H1 (cell line): Measurements from ENCODE around the gene RTF2. TPM values are rescaled to one million over a fixed set of nuclear protein-coding genes. Genes with fewer than 3 reads are reported as not detected.

Experiments used
- ATF2 ChIP-seq: IDR thresholded peaks from 2 replicates; pipeline ENCODE4 v1.6.1; 2012; ENCODE audit warnings: low read length, inconsistent platforms
- BCL11A ChIP-seq, 2 experiments: IDR thresholded peaks; one replicate each; pipeline ENCODE4 v1.6.1; 2011; ENCODE audit warnings: low read depth in 2 of 2, low read length in 2 of 2, mild to moderate bottlenecking in 2 of 2
- CHD2 ChIP-seq: IDR thresholded peaks from 2 replicates; pipeline ENCODE4 v1.6.1; 2012; ENCODE audit warnings: low read length, improper control_type of control experiment
- CTCF ChIP-seq, 3 experiments: IDR thresholded peaks; 1 replicate in 2 of 3; 2 replicates in 1 of 3; pipeline versions ENCODE4 v1.5.1 to v1.6.1; 2011; ENCODE audit warnings: low read length in 3 of 3, mild to moderate bottlenecking in 3 of 3, inconsistent platforms in 2 of 3, low read depth in 1 of 3, moderate library complexity in 1 of 3; ENCODE audit not compliant: insufficient read depth in 1 of 3; ENCODE audit errors: control extremely low read depth in 1 of 3
- EZH2 ChIP-seq: fragments of 200-600 bp; sonication (generic); IDR thresholded peaks from 2 replicates; pipeline ENCODE4 v1.7.1; 2012; ENCODE audit warnings: low read depth, mild to moderate bottlenecking, moderate library complexity, low read length, inconsistent platforms; ENCODE audit not compliant: severe bottlenecking
- KDM4A ChIP-seq: IDR thresholded peaks from one replicate; pipeline ENCODE4 v1.7.1; 2012; ENCODE audit warnings: low read depth, mild to moderate bottlenecking, moderate library complexity, low read length, inconsistent platforms; ENCODE audit not compliant: severe bottlenecking
- MAX ChIP-seq: IDR thresholded peaks from 2 replicates; pipeline ENCODE4 v1.6.1; 2012; ENCODE audit warnings: inconsistent platforms
- polyA plus RNA-seq, 7 experiments: library from polyadenylated mRNA; depleted of rRNA in 3 of 7; stranded (reverse) in 5 of 7; unstranded in 2 of 7; fragments of >200 nt in 5 of 7; fragments of 200-250 nt in 2 of 7; gene quantifications; 1 replicate in 5 of 7; 2 replicates in 1 of 7; 4 replicates in 1 of 7; pipeline versions ENCODE4 v1.2.1 to v1.2.3, GENCODE V29; 2011 to 2013; ENCODE audit warnings: missing spikeins in 2 of 7, mixed read lengths in 2 of 7
- total RNA-seq: library from RNA; stranded (reverse); fragmentation: NEBNext Ultra II Directional; extraction: Animal tissue kit (Norgen Biotek cat#: 25700); gene quantifications from 2 replicates; pipeline ENCODE4 v1.2.1, GENCODE V29; 2021

The RTF2 gene
- total and polyA plus RNA-seq, 2 of the 8 experiments (the other 6 are each of a cell fraction or from before 2014, with no cell fraction given): 33.9 to 51.2 TPM

- TF ChIP-seq CHD2 (no peak), EZH2 (no peak), KDM4A (no peak), ATF2 (no peak), BCL11A (IDR thresholded peaks at IDR 0.05; ENCODE audit: low read depth in 2 of 2, low read length in 2 of 2) (no peak), CTCF (IDR thresholded peaks at IDR 0.05; ENCODE audit: control extremely low read depth in 1 of 3, insufficient read depth in 1 of 3, low read depth in 1 of 3, low read length in 3 of 3) (no peak), MAX (no peak)
Observed at GRCh38 chr20:56540415-56540814, 72.0 kb downstream of the RTF2 start (continued).
